PFSK-1 (cell line): ENCODE data around the gene ATXN7L1.
A peak's percentile ranks its signal among the peaks of the same experiment; 100 is the strongest.

Experiments
- FOXP2 ChIP-seq: optimal IDR thresholded peaks from 2 replicates; pipeline ENCODE3; 2011; ENCODE audit warnings: borderline replicate concordance, control low read depth, inconsistent platforms; ENCODE audit not compliant: insufficient read depth; ENCODE audit errors: extremely low read length, extremely low read depth
- POLR2AphosphoS5 ChIP-seq: IDR thresholded peaks from 2 replicates; pipeline ENCODE4 v1.6.1; 2012; ENCODE audit warnings: low read depth, mild to moderate bottlenecking, control low read depth, low read length, moderate library complexity
- REST ChIP-seq, 2 experiments: IDR thresholded peaks; 2 replicates each; pipeline versions ENCODE4 v1.6.1 to v1.8.0; 2011 to 2012; ENCODE audit warnings: low read depth in 2 of 2, low read length in 2 of 2, control low read depth in 1 of 2, inconsistent platforms in 1 of 2, mild to moderate bottlenecking in 1 of 2, moderate library complexity in 1 of 2; ENCODE audit not compliant: insufficient read depth in 1 of 2
- SIN3A ChIP-seq: IDR thresholded peaks from 2 replicates; pipeline ENCODE4 v1.6.1; 2012; ENCODE audit warnings: mild to moderate bottlenecking, low read length, moderate library complexity, borderline replicate concordance; ENCODE audit not compliant: insufficient read depth
- TAF1 ChIP-seq: IDR thresholded peaks from 2 replicates; pipeline ENCODE4 v1.6.1; 2012; ENCODE audit warnings: low read length, control low read depth, borderline replicate concordance; ENCODE audit not compliant: insufficient read depth

The ATXN7L1 gene

GRCh38 chr7:105661625-105662024 is 214.8 kb downstream of the ATXN7L1 start:
- TF ChIP-seq SIN3A: no peak

- TF ChIP-seq FOXP2 (no peak), POLR2AphosphoS5 (no peak)
These were observed 219.4 kb downstream of the ATXN7L1 start for GRCh38 chr7:105656922-105657521.

GRCh38 chr7:105655500-105656380 is 220.7 kb downstream of the ATXN7L1 start:
- TF ChIP-seq TAF1 (no peak), SIN3A (no peak), POLR2AphosphoS5 (no peak), FOXP2 (no peak), REST (IDR thresholded peaks at IDR 0.05; ENCODE audit: insufficient read depth in 1 of 2, low read depth in 2 of 2, low read length in 2 of 2) (peak in 1 of 2 experiments; percentile 22; a peak in 1 of 4 replicates)

GRCh38 chr7:105655067-105655466 is 221.3 kb downstream of the ATXN7L1 start:
- TF ChIP-seq SIN3A (no peak), REST (IDR thresholded peaks at IDR 0.05; ENCODE audit: insufficient read depth in 1 of 2, low read depth in 2 of 2, low read length in 2 of 2) (peak; percentile 86 to 93)

- TF ChIP-seq TAF1 (no peak), REST (IDR thresholded peaks at IDR 0.05; ENCODE audit: insufficient read depth in 1 of 2, low read depth in 2 of 2, low read length in 2 of 2) (no peak), FOXP2 (no peak), POLR2AphosphoS5 (no peak), SIN3A (no peak)
These were observed 222.2 kb downstream of the ATXN7L1 start for GRCh38 chr7:105654095-105654686.

GRCh38 chr7:105653441-105654005 is 222.9 kb downstream of the ATXN7L1 start:
- TF ChIP-seq POLR2AphosphoS5 (no peak), TAF1 (no peak), REST (IDR thresholded peaks at IDR 0.05; ENCODE audit: insufficient read depth in 1 of 2, low read depth in 2 of 2, low read length in 2 of 2) (no peak), SIN3A (no peak), FOXP2 (no peak)
